HG02970 (cell line): ENCODE results near the gene BAIAP2.

Experiments used
- ATAC-seq: cut with Tn5 transposase; IDR thresholded peaks from one replicate; pipeline ENCODE4 v1.9.1; 2021; ENCODE audit warnings: mild to moderate bottlenecking, moderate library complexity, moderate number of reproducible peaks; ENCODE audit not compliant: unreplicated experiment, low FRiP score

The BAIAP2 gene

GRCh38 chr17:81034779-81035520, at the start of gene BAIAP2:
Gene BAIAP2, plus strand, starts transcription at chr17:81035151. Its CDS starts 104 bp downstream, at chr17:81035255.
- ATAC-seq = peak; percentile 52

GRCh38 chr17:80986046-80986445, 48.9 kb upstream of the BAIAP2 start:
- ATAC-seq = no peak

- no peak for ATAC-seq
These were observed 48.0 kb upstream of the BAIAP2 start for GRCh38 chr17:80986816-80987475.

DNA sequence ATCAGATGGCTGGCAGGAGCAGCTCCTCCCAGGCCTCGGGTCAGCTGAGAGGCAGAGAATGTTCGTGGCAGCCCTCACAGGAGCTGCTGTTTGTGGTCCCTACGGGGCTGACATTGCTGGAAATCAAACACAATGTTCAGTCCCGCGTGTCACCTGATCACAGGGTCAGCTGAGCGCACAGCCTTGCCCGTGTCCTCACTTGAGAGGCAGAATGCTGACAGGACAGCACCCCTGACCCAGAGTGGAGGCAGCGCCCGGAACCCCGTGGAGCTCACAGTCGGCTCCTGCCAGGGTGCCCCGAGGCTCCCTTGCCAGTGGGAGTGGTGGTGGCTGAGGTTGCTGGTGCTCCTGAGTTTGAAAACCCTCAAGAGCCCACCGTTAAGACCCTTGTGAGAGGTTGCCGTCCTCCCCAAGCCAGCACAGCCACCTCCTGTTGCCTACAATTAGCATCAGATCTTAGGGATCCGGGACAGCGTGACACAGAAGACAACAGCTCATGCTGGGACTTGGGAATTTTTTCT, 47.0 kb upstream of the BAIAP2 start:
- ATAC-seq = no peak

GRCh38 chr17:80989586-80989913, 45.4 kb upstream of the BAIAP2 start:
- ATAC-seq = no peak

DNA sequence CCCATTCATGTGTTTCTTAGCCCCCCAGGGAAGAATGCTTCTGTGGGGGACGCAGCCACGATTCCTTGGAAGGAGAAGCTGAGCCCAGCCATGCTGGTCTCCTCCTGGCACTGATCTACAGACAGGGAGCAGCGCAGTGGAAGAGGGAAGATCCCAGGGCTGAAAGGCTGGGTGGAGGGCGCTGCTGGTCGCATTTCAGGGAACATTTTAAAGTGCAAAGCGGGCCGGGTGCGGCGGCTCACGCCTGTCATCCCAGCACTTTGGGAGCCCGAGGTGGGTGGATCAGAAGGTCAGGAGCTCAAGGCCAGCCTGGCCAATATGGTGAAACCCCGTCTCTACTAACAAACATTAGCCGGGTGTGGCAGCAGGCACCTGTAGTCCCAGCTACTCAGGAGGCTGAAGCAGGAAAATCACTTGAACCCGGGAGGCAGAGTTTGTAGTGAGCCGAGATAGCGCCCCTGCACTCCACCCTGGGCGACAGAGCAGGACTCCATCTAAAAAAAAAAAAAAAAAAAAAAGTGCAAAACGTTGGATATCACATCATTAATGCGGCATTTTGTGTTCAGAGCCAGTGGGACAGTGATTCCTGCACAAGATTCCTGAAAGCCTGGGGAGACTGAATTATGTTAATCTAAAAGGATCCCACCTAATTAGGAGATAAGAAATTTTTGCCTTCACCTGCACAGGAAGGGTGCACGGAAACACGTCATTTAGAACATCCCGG, 43.9 kb upstream of the BAIAP2 start:
- ATAC-seq = no peak

- ATAC-seq = no peak
These were observed 43.3 kb upstream of the BAIAP2 start, which contains the start of gene CHMP6 for GRCh38 chr17:80991645-80992076. Gene CHMP6, plus strand, starts transcription at chr17:80991841. Its CDS starts 78 bp downstream, at chr17:80991919.

- no peak for ATAC-seq
These were observed 42.6 kb upstream of the BAIAP2 start for GRCh38 chr17:80992077-80992947.

DNA sequence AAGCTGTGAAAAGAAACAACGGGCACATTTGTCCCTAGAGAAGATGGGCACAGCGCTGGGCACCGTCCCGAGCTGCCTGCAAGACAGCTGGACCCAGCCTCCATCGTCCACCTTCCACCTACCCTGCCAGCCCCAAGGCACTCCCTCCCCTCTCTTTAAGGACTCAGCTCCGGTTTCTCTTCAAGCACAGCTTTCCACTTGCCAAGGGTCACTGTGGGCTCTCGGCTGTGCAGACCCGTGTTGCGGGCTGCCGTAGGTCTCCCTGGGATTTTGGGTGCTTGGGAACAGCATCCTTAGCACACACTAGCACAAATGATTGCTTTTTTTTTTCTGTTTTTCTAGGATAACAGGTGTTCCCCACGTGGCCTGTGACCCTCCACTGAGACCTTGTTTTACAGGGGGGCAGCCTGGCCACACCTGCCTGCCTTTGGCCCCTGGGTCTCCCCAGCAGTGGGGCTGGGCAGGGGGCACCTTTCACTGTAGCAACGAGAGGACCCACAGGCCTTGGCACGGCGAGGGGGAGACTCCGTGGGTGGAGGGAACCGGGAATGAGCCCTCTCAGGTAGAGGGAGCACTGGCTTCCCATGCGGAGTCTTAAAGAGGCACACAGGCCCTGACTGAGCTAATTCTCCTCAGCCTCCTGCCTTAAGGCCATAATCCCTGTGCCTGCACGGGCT, 41.9 kb upstream of the BAIAP2 start:
- ATAC-seq = no peak

DNA sequence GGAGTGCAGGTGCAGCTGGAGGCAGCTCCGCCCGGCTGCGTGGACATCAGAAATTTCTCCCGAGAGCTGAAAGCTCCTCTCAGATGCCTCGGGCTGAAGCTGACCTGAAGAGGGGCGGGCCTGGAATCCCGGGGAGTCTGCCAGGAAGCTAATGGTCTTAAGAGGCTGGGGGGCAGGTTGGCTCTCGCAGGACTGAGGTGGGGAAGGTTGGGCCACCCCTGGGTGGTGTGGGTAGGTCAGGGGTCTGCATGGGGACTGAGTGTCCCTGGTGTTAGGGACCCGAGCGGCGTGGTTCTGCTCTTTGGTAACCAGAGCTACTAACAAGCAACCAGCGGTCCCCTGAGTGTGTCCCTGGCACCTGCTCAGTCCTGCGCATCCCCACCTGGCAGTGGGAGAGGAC, 39.8 kb upstream of the BAIAP2 start:
- no peak for ATAC-seq

DNA sequence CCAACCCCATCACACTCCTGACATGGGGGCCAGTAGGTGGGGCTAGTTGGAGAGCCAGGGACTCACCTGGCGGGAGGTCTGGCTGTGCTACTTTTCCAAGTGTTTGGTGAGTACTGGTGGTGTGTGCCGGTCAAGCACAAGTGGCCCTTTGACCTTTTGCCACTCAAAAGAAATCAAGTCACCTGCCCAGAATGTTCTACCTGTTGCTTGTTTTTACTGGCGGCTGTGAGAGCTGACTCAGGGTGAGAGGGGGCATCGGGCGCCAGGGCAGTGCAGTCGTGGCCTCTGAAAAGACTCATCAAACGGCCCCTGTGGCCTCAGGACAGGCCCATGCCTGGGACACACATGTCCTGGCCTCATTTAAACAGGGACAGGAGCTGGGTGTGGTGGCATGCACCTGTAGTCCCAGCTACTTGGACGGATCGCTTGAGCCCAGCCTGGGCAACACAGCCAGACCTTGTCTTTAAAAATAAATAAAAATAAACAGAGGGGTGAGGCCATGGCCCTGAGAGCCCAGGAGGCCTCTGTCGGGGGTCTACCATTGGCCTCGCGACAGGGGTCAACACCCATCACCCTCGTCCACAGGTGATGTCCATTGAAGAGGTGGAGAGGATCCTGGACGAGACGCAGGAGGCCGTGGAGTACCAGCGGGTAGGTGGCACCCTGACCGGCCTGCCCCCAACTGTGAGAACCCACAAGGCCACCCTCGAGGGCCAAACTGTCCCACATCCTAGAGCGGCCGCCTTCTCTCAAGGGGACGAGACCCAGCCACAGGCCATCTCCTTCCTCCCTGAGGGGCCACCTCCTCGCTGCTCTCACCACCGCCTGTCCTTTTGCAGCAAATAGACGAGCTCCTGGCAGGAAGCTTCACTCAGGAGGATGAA, 38.3 kb upstream of the BAIAP2 start:
- no peak for ATAC-seq

DNA sequence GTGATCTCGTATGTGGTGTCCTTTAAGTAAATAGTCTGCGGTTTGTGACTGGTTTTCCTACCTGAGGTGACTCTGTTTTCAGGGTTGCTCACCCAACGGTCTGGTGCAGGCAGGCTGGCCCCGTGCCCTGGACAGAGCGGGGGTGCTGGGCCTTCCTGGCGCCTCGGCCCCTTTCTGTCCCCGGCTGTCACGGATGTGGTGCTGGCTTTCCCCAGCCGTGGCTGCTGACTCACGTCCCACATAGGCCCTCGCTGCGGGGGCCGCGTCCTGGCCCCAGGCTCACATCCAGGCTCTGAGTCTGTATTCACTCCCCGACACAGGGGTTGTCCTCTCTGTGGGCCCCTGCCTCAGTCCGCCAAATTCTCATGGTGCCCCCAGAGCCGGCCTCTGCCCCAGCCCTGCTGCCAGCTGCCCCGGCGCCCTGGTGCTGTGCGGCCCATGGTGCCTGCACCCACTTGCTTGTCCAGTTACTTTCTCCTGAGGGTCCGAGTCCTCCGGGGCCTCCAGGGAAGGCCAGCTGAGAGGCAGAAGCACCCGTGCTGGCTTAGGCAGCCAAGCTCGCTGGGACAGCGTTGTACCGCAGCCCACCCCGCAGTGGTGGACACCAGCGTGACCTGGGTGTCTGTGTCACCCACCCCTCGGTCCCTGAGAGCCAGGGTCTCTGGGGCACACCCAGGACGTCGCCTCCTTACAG, 37.4 kb upstream of the BAIAP2 start:
- no peak for ATAC-seq

- ATAC-seq = no peak
These were observed 36.7 kb upstream of the BAIAP2 start for GRCh38 chr17:80998118-80998747.

GRCh38 chr17:80998748-80999535, 36.0 kb upstream of the BAIAP2 start:
- ATAC-seq = no peak

DNA sequence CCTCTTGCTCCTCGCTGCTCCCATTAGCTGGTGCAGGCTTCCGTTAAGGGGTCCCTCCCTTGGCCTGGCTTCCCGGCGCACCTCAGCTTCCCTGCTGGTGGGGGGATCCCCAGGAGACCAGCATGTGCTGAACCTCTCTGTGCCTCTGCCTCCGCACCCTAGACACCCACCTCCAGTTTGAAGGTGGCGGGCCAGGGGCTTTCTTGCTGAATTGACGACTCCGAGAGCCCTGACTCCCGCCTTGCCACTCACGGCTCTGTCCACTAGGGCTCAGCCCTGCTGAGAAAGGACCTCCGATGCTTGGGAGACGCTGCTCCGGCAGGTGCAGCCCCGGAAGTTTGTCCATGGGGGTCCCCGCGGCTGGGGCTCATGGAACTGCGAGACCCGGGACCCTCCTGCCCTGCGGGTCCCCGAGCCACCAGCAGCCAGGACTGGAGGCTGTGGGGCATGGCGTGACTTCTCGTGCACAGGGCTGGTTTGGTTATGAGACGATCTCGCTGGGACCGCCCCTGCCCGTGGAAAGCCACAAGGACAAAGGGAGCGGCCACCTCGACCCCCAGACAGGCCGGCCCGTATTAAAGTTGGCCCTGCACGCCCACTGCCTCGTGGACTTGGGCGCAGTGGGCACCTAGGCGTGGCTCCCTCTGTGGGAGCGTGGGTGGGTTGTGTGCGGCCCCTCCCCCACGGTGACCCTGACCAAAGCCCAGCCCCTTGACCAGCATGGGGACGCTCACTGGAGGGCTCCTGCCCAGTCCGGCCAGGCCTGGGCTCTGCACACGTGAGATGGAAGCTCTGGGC, 35.2 kb upstream of the BAIAP2 start:
- ATAC-seq = no peak

GRCh38 chr17:81000334-81000630, 34.7 kb upstream of the BAIAP2 start:
- no peak for ATAC-seq
